Mammary epithelial cell (primary cell): ENCODE measurements around the gene ZNF107.

Source experiments
- CTCF ChIP-seq, 2 donors: IDR thresholded peaks in 1 of 2; conservative IDR thresholded peaks in 1 of 2; 2 replicates each; pipeline ENCODE4 v1.5.1; 2011 to 2012; ENCODE audit warnings: inconsistent platforms in 2 of 2, low read length in 2 of 2, mild to moderate bottlenecking in 2 of 2, control low read depth in 1 of 2, low read depth in 1 of 2; ENCODE audit not compliant: insufficient read depth in 1 of 2; ENCODE audit errors: extremely low read depth in 1 of 2
- EZH2 ChIP-seq: IDR thresholded peaks from 2 replicates; pipeline ENCODE4 v1.6.1; 2012; ENCODE audit warnings: low read length, inconsistent platforms, borderline replicate concordance

GRCh38 chr7:64636386-64636785, 29.5 kb upstream of the ZNF107 start:
- TF ChIP-seq EZH2: no peak
- TF ChIP-seq CTCF (conservative IDR thresholded peaks at IDR 0.05 in 1 of 2, IDR thresholded peaks at IDR 0.05 in 1 of 2; ENCODE audit: extremely low read depth in 1 of 2, insufficient read depth in 1 of 2, low read depth in 1 of 2, low read length in 2 of 2): peak in 1 of 2 donors; percentile 35
